ENCODE measurements around the gene RGS14. TPM values are rescaled to one million over a fixed set of nuclear protein-coding genes. Genes with fewer than 3 reads are reported as not detected.
A peak's percentile ranks its signal among the peaks of the same experiment; 100 is the strongest.
"Not testable (repeated sequence)": the region's sequence is repeated elsewhere in the genome, so short reads cannot be mapped to it uniquely, and the experiment has no call there.

RGS14 gene
- polyA plus RNA-seq, 10 donors: 7.1 to 21.2 (median 12.9) TPM

- DNase-seq: no peak
Measured at GRCh38 chr5:177346820-177347219, 10.9 kb upstream of the RGS14 start.

DNA sequence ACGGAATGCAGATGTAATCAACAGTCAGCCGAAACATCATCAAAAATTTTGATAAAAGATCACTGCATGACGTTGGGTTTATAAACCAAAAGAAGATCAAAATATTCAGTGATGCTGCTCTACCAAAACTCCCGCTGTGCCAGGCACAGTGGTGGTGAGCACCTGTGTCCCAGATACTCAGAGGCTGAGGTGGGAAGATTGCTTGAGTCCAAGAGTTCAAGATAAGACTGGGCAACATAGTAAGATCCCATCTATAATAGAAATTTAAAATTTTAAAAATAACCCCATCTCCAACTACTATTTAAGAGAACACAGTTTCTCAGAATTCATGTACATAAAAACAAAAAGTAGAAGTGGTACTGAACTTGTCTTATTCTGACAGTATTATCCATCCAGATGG is 10.0 kb upstream of the RGS14 start:
- DNase-seq: no peak

GRCh38 chr5:177349362-177349647 is 8.4 kb upstream of the RGS14 start:
- no peak for DNase-seq

GRCh38 chr5:177349762-177350161 is 8.0 kb upstream of the RGS14 start:
- no peak for DNase-seq

- DNase-seq: no peak
Measured at GRCh38 chr5:177350776-177351391, 6.8 kb upstream of the RGS14 start.

GRCh38 chr5:177351392-177352329 is 6.1 kb upstream of the RGS14 start, which contains the start of gene LMAN2:
Gene LMAN2, minus strand, starts transcription at chr5:177351668. Its CDS starts 21 bp downstream, at chr5:177351647.
- peak; percentile 95 to 99 (median 98) for DNase-seq

GRCh38 chr5:177353093-177353492 is 4.6 kb upstream of the RGS14 start:
- no peak for DNase-seq

DNA sequence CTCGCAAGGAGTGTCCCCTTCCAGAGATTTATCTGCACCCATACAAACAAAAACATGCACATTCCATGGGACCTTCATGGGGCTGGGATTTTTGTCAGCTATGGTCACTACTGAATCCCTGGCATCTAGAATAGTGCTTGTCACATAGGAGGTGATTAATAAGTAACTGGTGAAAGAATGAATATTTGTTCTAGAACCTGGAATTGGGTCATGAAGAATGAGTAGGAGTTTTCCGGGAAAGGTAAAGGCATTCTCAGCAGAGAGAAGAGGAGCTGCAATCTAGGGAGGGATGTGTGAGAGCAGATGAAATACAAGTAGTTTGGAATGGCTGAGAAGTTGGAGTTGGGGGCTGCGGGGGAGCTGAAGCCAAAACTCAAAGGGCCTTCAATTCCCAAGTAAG is 3.5 kb upstream of the RGS14 start:
- DNase-seq: no peak

GRCh38 chr5:177354711-177355110 is 3.0 kb upstream of the RGS14 start:
- no peak for DNase-seq

DNA sequence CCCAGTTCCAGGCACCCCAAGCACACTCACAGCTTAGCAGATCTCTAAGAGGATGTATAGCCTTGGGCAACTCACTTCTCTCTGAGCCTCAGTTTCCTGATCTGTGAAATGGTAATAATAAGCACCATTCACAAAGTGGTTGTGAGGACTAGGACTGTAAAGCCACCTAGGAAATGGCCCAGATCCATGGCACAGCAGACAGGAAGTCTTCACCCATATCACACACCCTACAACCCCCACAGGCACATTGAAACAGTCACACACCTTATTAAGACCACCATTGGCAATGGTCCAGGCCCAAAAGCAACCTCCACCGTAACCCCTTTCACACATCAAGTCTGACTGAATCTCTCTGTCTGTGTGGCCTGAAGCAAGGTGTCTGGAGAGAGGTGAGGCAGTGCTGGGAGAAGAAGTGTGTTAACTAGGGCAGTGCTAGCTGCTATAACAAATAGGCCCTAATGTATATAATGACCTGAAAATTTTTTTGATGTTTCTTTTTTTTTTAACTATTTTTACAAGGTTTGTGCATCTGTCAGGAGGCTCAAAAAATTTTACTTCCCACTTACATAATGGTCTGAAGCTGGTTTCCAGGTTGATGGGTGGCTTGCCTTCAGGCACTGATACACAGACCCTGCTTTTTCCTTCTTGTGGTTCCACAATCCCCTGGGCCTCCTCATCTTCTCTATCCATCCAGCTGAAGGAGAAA is 2.4 kb upstream of the RGS14 start:
- DNase-seq: no peak

DNA sequence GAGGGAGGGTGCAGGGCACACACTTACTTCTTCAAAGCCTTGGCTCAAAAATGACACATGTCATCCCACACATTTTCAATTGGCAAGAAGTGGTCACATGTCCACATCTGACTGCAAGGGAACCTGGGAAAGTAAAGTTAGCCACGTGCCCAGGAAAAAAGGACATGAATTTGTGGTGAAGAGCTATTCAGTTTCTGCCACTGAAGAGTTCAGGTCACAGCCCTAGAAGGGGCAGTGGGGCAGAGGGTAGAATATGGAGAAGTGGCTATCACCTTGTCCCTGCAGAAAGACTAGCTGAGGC is 1.9 kb upstream of the RGS14 start:
- no peak for DNase-seq

- no peak for DNase-seq
Measured at GRCh38 chr5:177356746-177357145, 978 bp upstream of the RGS14 start.

- no peak for DNase-seq
Measured at GRCh38 chr5:177357146-177357458, 622 bp upstream of the RGS14 start.

DNA sequence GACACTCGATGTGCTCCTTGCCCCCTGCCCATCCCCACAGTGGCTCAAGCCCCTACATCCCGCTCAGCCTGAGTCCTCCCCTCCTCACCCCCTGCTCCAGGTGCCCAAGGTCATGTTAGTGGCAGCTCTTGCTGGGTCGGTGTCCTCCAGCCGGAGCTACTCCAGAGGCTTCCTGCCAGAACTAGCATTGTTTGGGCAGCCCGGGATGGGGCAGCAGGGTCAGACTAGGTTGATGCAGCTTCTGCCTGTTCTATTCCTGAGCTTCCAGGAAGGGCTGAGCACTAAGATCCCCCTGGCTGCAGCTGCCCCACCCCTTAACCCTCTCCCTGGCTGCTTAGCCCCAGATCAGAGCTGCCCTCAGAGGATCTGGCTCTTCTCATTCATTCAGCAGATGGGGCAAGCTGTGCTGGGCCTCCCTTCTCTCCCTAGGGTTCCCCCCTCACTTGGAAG is 671 bp downstream of the RGS14 start:
- no peak for DNase-seq

GRCh38 chr5:177359451-177359851 is 1.7 kb downstream of the RGS14 start:
- no peak for DNase-seq

DNA sequence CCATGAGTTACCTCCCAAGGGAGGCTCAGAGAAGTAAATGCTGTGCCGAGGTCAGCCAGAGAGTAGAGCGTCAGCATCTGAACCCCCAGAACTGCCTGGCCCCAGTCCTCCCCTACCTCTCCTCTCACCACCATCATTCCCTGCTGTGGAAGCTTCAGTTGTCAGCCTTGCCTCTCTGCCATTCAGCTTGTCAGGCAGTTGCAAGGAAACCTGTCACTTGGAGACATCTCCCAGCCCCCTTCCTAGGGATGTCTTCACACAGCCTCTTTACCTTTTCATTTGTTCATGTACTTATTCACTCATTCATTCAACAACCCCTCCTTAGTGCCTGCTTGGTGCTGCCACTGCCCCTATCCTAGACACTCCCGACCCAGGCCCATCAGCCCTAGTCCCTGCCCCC is 2.1 kb downstream of the RGS14 start:
- DNase-seq: no peak

GRCh38 chr5:177360740-177361139 is 3.0 kb downstream of the RGS14 start:
- not testable (repeated sequence) for DNase-seq

GRCh38 chr5:177361418-177362291 is 3.9 kb downstream of the RGS14 start:
- DNase-seq: no peak

DNA sequence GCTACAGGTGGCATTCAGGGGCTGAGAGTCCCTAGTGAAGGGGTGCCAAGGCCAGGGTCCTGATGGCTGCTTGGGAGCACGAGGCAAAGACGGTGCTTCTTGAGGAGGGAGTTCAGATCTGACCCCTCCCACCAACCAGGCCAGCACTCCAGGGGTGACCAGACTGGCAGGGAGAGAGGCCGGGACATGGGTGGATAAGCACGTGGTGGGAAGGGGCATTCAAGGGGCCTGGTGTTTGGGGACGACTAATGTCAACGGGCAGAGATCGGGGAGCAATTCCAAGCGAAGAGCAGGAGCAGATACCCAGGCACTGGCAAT is 4.5 kb downstream of the RGS14 start:
- no peak for DNase-seq

- peak in 1 of 3 donors; percentile 68 for DNase-seq
Measured at GRCh38 chr5:177362610-177363507, 5.1 kb downstream of the RGS14 start.

DNA sequence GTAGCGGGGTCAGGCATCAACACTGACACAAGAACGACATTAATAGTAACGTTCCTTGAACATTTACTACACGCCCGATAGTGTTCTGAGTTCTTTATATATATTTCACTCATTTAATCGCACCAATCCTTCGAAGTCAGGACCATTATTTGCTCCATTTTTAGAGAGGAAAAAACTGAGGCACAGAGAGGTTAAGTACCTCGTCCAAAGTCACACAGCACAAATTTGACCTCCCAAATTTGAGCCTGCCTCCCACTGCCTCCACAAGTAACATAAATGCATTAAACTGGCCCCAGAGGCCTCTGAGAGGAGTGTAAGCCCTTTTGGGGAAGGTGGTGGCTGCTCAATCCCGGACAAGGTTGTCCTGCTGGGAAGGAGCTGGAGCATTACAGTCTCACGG is 5.8 kb downstream of the RGS14 start:
- no peak for DNase-seq

All from muscle of back (tissue), 11 donors.